ENCODE results near the gene BATF.

- TF ChIP-seq EZH2 (IDR thresholded peaks at IDR 0.05) (no peak), POLR2AphosphoS5 (IDR thresholded peaks at IDR 0.05; ENCODE audit: borderline replicate concordance, low read depth, low read length) (no peak)
Measured at GRCh38 chr14:75519394-75519793, 2.9 kb upstream of the BATF start.

All from SK-N-MC (cell line).